ENCODE measurements around the gene FBXO28.

DNA sequence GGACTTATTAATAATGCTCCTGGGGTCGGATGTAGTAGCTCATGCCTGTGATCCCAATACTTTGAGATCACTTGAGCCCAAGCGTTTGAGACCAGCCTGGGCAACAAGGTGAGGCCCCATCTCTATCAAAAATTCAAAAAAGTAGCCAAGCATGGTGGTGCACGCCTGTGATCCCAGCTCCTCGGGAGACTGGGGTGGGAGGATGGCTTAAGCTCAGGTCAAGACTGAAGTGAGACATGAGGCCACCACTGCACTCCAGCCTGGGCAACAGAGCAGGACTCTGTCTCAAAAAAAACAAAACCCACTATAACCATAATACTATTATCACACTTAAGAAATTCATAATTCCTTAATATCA lies 67.5 kb downstream of the FBXO28 start:
- TF ChIP-seq, protein P1, sequence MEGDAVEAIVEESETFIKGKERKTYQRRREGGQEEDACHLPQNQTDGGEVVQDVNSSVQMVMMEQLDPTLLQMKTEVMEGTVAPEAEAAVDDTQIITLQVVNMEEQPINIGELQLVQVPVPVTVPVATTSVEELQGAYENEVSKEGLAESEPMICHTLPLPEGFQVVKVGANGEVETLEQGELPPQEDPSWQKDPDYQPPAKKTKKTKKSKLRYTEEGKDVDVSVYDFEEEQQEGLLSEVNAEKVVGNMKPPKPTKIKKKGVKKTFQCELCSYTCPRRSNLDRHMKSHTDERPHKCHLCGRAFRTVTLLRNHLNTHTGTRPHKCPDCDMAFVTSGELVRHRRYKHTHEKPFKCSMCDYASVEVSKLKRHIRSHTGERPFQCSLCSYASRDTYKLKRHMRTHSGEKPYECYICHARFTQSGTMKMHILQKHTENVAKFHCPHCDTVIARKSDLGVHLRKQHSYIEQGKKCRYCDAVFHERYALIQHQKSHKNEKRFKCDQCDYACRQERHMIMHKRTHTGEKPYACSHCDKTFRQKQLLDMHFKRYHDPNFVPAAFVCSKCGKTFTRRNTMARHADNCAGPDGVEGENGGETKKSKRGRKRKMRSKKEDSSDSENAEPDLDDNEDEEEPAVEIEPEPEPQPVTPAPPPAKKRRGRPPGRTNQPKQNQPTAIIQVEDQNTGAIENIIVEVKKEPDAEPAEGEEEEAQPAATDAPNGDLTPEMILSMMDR (IDR thresholded peaks at IDR 0.05; ENCODE audit: extremely low read depth in 1 of 2, insufficient read depth in 1 of 2, low read depth in 1 of 2, low read length in 2 of 2), result no peak
- no peak for TF ChIP-seq MYC (IDR thresholded peaks at IDR 0.05; ENCODE audit: low read depth, low read length)
- TF ChIP-seq POLR2AphosphoS5 (IDR thresholded peaks at IDR 0.05; ENCODE audit: insufficient read depth, low read depth, low read length), result no peak

Measured in endothelial cell of umbilical vein (primary cell).